Caki2 (cell line): ENCODE data around the gene ENDOV. TPM values are rescaled to one million over a fixed set of nuclear protein-coding genes. Genes with fewer than 3 reads are reported as not detected.

Experiments used
- DNase-seq: peaks from one replicate; pipeline ENCODE4 v3.0.0-alpha.2; 2015; ENCODE audit warnings: low read depth
- in situ Hi-C: cut with HindIII; loops from 2 replicates; pipeline ENCODE4 v1.10.0; 2016; ENCODE audit warnings: low sequenced_read_pairs, low pct_unique_long_range_greater_than_20kb, mixed read lengths
- total RNA-seq: library from RNA; depleted of rRNA; stranded (reverse); fragments of >200 nt; shearing (Covaris generic); gene quantifications from 2 replicates; pipeline ENCODE4 v1.2.3, GENCODE V29; 2014; ENCODE audit warnings: low replicate concordance

Gene ENDOV
- total RNA-seq, 1 experiment from 2014 or later, result 47.6 TPM

GRCh38 chr17:80442323-80442659 is 27.3 kb downstream of the ENDOV start:
- in situ Hi-C loops, result no loop called here
- DNase-seq, result no peak

- in situ Hi-C loops, result no loop called here
- no peak for DNase-seq
Observed at GRCh38 chr17:80442764-80443163, 27.8 kb downstream of the ENDOV start.

- in situ Hi-C loops, result no loop called here
- no peak for DNase-seq
Observed at GRCh38 chr17:80443498-80443897, 28.5 kb downstream of the ENDOV start.

- in situ Hi-C loops, result no loop called here
Observed at GRCh38 chr17:80443916-80444643, 29.1 kb downstream of the ENDOV start.

GRCh38 chr17:80444644-80444979 is 29.6 kb downstream of the ENDOV start:
- in situ Hi-C loops, result no loop called here
- no peak for DNase-seq

More at GRCh38 chr17:80443916-80444643, 29.1 kb downstream of the ENDOV start:
- DNase-seq, result no peak

- in situ Hi-C loops, result no loop called here
Observed at GRCh38 chr17:80445007-80445725, 30.2 kb downstream of the ENDOV start.

GRCh38 chr17:80445726-80446110 is 30.8 kb downstream of the ENDOV start:
- in situ Hi-C loops, result no loop called here
- DNase-seq, result no peak

More at GRCh38 chr17:80445007-80445725, 30.2 kb downstream of the ENDOV start:
- DNase-seq, result no peak

GRCh38 chr17:80446645-80447405 is 31.9 kb downstream of the ENDOV start:
- DNase-seq, result peak; percentile 50
- in situ Hi-C loops, result no loop called here

- no peak for DNase-seq
- in situ Hi-C loops, result no loop called here
Observed at GRCh38 chr17:80447790-80448189, 32.8 kb downstream of the ENDOV start.

- DNase-seq, result no peak
- in situ Hi-C loops, result no loop called here
Observed at GRCh38 chr17:80449194-80449929, 34.4 kb downstream of the ENDOV start.

GRCh38 chr17:80449930-80450576 is 35.1 kb downstream of the ENDOV start:
- no peak for DNase-seq
- in situ Hi-C loops, result no loop called here

GRCh38 chr17:80451104-80451775 is 36.3 kb downstream of the ENDOV start:
- no peak for DNase-seq
- in situ Hi-C loops, result no loop called here

GRCh38 chr17:80452173-80452915 is 37.4 kb downstream of the ENDOV start:
- no peak for DNase-seq

GRCh38 chr17:80453126-80453997 is 38.4 kb downstream of the ENDOV start:
- in situ Hi-C loops, result no loop called here
- no peak for DNase-seq

More at GRCh38 chr17:80452173-80452915, 37.4 kb downstream of the ENDOV start:
- in situ Hi-C loops, result no loop called here

- DNase-seq, result no peak
Observed at GRCh38 chr17:80453998-80454556, 39.1 kb downstream of the ENDOV start.

More at GRCh38 chr17:80453998-80454556, 39.1 kb downstream of the ENDOV start:
- in situ Hi-C loops, result no loop called here
